Esophagus muscularis mucosa (tissue), 4 donors: ENCODE data around the gene ZNF385A. TPM values are rescaled to one million over a fixed set of nuclear protein-coding genes. Genes with fewer than 3 reads are reported as not detected.

ENCODE experiments used
- DNase-seq: peaks from one replicate; pipeline ENCODE4 v3.0.0-alpha.2; 2017; ENCODE audit errors: extremely low spot score
- H3K27ac ChIP-seq, 4 donors: fragments of 200-600 bp; sonication (generic); replicated peaks in 1 of 4; 1 replicate in 3 of 4; 2 replicates in 1 of 4; pipeline ENCODE4 v1.5.1; 2016 to 2019; ENCODE audit warnings: mild to moderate bottlenecking in 1 of 4
- H3K27me3 ChIP-seq, 4 donors: fragments of 200-600 bp; sonication (generic); one replicate each; pipeline versions ENCODE4 v1.5.1 to v1.6.0; 2016 to 2019
- H3K36me3 ChIP-seq, 4 donors: fragments of 200-600 bp; sonication (generic); one replicate each; pipeline ENCODE4 v1.5.1; 2016 to 2019
- H3K4me1 ChIP-seq, 4 donors: fragments of 200-600 bp; sonication (generic); one replicate each; pipeline ENCODE4 v1.5.1; 2016 to 2019
- H3K4me3 ChIP-seq, 4 donors: fragments of 200-600 bp; sonication (generic); 1 replicate in 2 of 4; 2 replicates in 2 of 4; pipeline ENCODE4 v1.5.1; 2016 to 2019; ENCODE audit warnings: mild to moderate bottlenecking in 4 of 4, moderate library complexity in 1 of 4
- H3K9me3 ChIP-seq, 4 donors: fragments of 200-600 bp; sonication (generic); 1 replicate in 3 of 4; 2 replicates in 1 of 4; pipeline ENCODE4 v1.5.1; 2016 to 2019
- CTCF ChIP-seq, 3 experiments: fragments of 200-600 bp in 2 of 3; fragments of 450-650 bp in 1 of 3; sonication (generic) in 2 of 3; IDR thresholded peaks; one replicate each; pipeline ENCODE4 v1.5.1; 2017 to 2019; ENCODE audit warnings: antibody characterized with exemption in 3 of 3, mild to moderate bottlenecking in 2 of 3, moderate library complexity in 1 of 3
- EP300 ChIP-seq: sonication (generic); formaldehyde crosslinking; IDR thresholded peaks from one replicate; pipeline ENCODE4 v1.6.1; 2017; ENCODE audit warnings: antibody characterized with exemption
- POLR2A ChIP-seq: fragments of 450-650 bp; IDR thresholded peaks from one replicate; pipeline ENCODE4 v1.6.1; 2017; ENCODE audit warnings: antibody characterized with exemption, moderate library complexity, mild to moderate bottlenecking, low read depth
- POLR2AphosphoS5 ChIP-seq, 2 donors: sonication (generic); formaldehyde crosslinking; IDR thresholded peaks; one replicate each; pipeline ENCODE4 v1.6.1; 2017; ENCODE audit warnings: antibody characterized with exemption in 2 of 2
- WGBS: methylation state at CpG from one replicate; pipeline ENCODE4 v1.1.5; 2018; 5-methylcytosine and 5-hydroxymethylcytosine counted together
- intact Hi-C: fragments of 100-400 bp; cut with DNase I; formaldehyde crosslinking; loops from one replicate; pipeline ENCODE4 v1.15.1; 2023
- total RNA-seq, 4 donors: library from RNA; depleted of rRNA; stranded (reverse); fragments of >200 nt; gene quantifications; one replicate each; pipeline versions ENCODE4 v1.1.0 to v1.2.1, GENCODE V29; 2016

The ZNF385A gene
- total RNA-seq, 4 donors from 2014 or later: 15.7 to 32.6 (median 19.4) TPM

GRCh38 chr12:54389607-54390175 lies 5.2 kb upstream of the ZNF385A start:
- DNase-seq: no peak
- peaks cover under 1 to 19% (median 9%) of the 10 kb centered on the region in 4 donors for H3K36me3 ChIP-seq
- WGBS: 96% methylated on average over 5 of the region's 5 CpGs
- no peak overlapping the region for H3K27ac ChIP-seq
- no peaks in the 10 kb centered on the region for H3K9me3 ChIP-seq
- no peak overlapping the region for H3K4me3 ChIP-seq
- intact Hi-C loops: no loop called here
- no peaks in the 10 kb centered on the region for H3K27me3 ChIP-seq
- TF ChIP-seq POLR2A (no peak), POLR2AphosphoS5 (IDR thresholded peaks at IDR 0.05) (no peak), CTCF (IDR thresholded peaks at IDR 0.05) (no peak), EP300 (no peak)
- H3K4me1 ChIP-seq: peaks cover 15 to 38% (median 28%) of the 10 kb centered on the region in 4 donors

- Histone ChIP-seq H3K9me3 (no peaks in the 10 kb centered on the region), H3K4me1 (peaks cover 15 to 38% (median 29%) of the 10 kb centered on the region in 4 donors), H3K4me3 (no peak overlapping the region), H3K27me3 (no peaks in the 10 kb centered on the region), H3K27ac (no peak overlapping the region), H3K36me3 (peaks cover 0 to 14% (median 4%) of the 10 kb centered on the region in 4 donors)
- DNase-seq: no peak
- TF ChIP-seq CTCF (IDR thresholded peaks at IDR 0.05) (no peak), EP300 (no peak), POLR2AphosphoS5 (IDR thresholded peaks at IDR 0.05) (no peak), POLR2A (no peak)
- intact Hi-C loops: no loop called here
- WGBS: 80% methylated on average over 2 of the region's 3 CpGs
These were observed 4.6 kb upstream of the ZNF385A start for GRCh38 chr12:54389134-54389508.

GRCh38 chr12:54388237-54389133 lies 4.0 kb upstream of the ZNF385A start:
- no peaks in the 10 kb centered on the region for H3K9me3 ChIP-seq
- H3K27ac ChIP-seq: no peak overlapping the region
- no peak overlapping the region for H3K4me3 ChIP-seq
- WGBS: 79% methylated on average over 4 of the region's 4 CpGs
- intact Hi-C loops: no loop called here
- no peaks in the 10 kb centered on the region for H3K27me3 ChIP-seq
- peaks cover 0 to 7% (median 2%) of the 10 kb centered on the region in 4 donors for H3K36me3 ChIP-seq
- DNase-seq: no peak
- TF ChIP-seq POLR2A (no peak), POLR2AphosphoS5 (IDR thresholded peaks at IDR 0.05) (no peak), CTCF (IDR thresholded peaks at IDR 0.05) (no peak), EP300 (no peak)
- peaks cover 15 to 37% (median 29%) of the 10 kb centered on the region in 4 donors for H3K4me1 ChIP-seq

- Histone ChIP-seq H3K9me3 (no peaks in the 10 kb centered on the region), H3K27me3 (no peaks in the 10 kb centered on the region), H3K4me3 (no peak overlapping the region), H3K27ac (no peak overlapping the region), H3K4me1 (peaks cover 15 to 34% (median 27%) of the 10 kb centered on the region in 4 donors), H3K36me3 (no peaks in the 10 kb centered on the region)
- TF ChIP-seq EP300 (no peak), CTCF (IDR thresholded peaks at IDR 0.05) (no peak), POLR2A (no peak), POLR2AphosphoS5 (IDR thresholded peaks at IDR 0.05) (no peak)
- 93% methylated on average over 3 of the region's 3 CpGs for WGBS
- intact Hi-C loops: no loop called here
- no peak for DNase-seq
These were observed 2.6 kb upstream of the ZNF385A start for GRCh38 chr12:54387114-54387467.
